ENCODE data around the gene CDSN.
A peak's percentile ranks its signal among the peaks of the same experiment; 100 is the strongest.
"Not testable (repeated sequence)": the region's sequence is repeated elsewhere in the genome, so short reads cannot be mapped to it uniquely, and the experiment has no call there.

The CDSN gene

DNA sequence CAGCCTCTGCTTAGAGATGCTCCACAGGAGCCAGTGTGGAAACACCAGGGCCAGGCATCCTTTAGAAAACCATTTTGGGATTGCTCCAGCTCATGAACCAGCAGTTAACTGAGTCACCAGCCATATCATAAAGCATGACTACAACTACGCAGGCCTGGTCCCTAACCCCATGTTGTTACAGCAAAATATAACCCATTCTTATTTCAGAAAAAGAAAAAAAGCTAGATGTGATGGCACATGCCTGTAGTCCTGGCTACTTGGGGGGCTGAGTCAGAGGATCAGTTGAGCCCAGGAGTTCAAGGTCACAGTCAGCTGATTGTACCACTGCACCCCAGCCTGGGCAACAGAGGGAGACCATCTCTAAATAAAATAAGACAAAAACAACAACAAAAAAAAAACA lies 44.7 kb downstream of the CDSN start:
- TF ChIP-seq, protein P1, sequence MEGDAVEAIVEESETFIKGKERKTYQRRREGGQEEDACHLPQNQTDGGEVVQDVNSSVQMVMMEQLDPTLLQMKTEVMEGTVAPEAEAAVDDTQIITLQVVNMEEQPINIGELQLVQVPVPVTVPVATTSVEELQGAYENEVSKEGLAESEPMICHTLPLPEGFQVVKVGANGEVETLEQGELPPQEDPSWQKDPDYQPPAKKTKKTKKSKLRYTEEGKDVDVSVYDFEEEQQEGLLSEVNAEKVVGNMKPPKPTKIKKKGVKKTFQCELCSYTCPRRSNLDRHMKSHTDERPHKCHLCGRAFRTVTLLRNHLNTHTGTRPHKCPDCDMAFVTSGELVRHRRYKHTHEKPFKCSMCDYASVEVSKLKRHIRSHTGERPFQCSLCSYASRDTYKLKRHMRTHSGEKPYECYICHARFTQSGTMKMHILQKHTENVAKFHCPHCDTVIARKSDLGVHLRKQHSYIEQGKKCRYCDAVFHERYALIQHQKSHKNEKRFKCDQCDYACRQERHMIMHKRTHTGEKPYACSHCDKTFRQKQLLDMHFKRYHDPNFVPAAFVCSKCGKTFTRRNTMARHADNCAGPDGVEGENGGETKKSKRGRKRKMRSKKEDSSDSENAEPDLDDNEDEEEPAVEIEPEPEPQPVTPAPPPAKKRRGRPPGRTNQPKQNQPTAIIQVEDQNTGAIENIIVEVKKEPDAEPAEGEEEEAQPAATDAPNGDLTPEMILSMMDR (IDR thresholded peaks at IDR 0.05; ENCODE audit: insufficient read depth, low read length, poor library complexity, severe bottlenecking) = no peak
- no peaks in the 10 kb centered on the region for H3K27me3 ChIP-seq (replicated peaks; ENCODE audit: control insufficient read depth, insufficient read depth, low read length)
- H3K36me3 ChIP-seq (ENCODE audit: control insufficient read depth, insufficient read depth, low read length) = no peaks in the 10 kb centered on the region
- no peak overlapping the region for H3K4me3 ChIP-seq (replicated peaks; ENCODE audit: low read depth, low read length)
- no peak for DNase-seq (ENCODE audit: extremely low read depth, insufficient read length)

DNA sequence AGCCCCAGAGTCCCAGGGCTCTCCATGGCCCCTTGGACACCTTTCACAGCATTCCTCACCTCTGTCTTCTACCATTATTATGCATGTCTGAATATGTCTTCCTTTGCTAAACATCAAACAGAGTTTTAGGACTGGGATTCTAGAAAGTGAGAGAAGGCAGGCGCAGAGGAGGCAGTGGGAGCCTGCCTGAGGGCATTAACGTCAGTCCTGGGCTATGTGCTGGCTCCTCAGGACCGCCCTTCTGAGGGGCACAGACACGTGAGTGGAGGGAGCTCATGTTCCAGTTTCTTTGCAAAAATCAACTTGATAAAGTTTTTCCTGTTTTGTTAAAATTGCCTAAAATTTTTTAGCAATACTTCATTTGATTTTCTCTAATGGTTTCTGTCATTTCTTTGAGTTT lies 45.8 kb downstream of the CDSN start:
- no peak for DNase-seq (ENCODE audit: extremely low read depth, insufficient read length)
- TF ChIP-seq, protein P1 (IDR thresholded peaks at IDR 0.05; ENCODE audit: insufficient read depth, low read length, poor library complexity, severe bottlenecking) = no peak
- Histone ChIP-seq H3K27me3 (replicated peaks; ENCODE audit: control insufficient read depth, insufficient read depth, low read length) (no peaks in the 10 kb centered on the region), H3K36me3 (ENCODE audit: control insufficient read depth, insufficient read depth, low read length) (no peaks in the 10 kb centered on the region), H3K4me3 (replicated peaks; ENCODE audit: low read depth, low read length) (no peak overlapping the region)

DNA sequence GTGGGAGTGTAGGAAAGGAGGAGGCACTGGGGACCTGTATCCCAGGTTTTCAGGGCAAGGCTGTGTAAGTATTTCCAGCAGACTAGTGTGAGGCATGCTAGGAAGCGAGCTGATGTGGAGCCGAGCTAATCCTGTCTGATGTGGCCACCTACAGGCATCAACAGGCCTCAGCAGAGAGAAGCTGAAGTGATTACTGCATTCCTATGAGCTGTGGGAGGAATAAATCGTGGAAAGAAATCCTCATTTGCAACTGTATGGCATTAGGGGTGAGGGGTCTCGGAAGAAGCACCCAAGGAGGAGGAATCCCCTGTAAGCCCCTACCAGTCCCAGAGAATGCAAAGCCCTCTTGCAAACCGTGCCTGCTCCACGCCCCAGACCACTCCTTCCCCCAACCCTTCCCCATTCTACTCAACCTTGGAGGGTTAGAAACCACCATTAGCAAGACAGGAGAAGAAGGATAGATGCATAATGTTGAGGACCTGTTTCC lies 49.5 kb downstream of the CDSN start:
- Histone ChIP-seq H3K27me3 (replicated peaks; ENCODE audit: control insufficient read depth, insufficient read depth, low read length) (no peaks in the 10 kb centered on the region), H3K36me3 (ENCODE audit: control insufficient read depth, insufficient read depth, low read length) (no peaks in the 10 kb centered on the region), H3K4me3 (replicated peaks; ENCODE audit: low read depth, low read length) (no peak overlapping the region)
- TF ChIP-seq, protein P1 (IDR thresholded peaks at IDR 0.05; ENCODE audit: insufficient read depth, low read length, poor library complexity, severe bottlenecking) = peak; percentile 49
- no peak for DNase-seq (ENCODE audit: extremely low read depth, insufficient read length)

DNA sequence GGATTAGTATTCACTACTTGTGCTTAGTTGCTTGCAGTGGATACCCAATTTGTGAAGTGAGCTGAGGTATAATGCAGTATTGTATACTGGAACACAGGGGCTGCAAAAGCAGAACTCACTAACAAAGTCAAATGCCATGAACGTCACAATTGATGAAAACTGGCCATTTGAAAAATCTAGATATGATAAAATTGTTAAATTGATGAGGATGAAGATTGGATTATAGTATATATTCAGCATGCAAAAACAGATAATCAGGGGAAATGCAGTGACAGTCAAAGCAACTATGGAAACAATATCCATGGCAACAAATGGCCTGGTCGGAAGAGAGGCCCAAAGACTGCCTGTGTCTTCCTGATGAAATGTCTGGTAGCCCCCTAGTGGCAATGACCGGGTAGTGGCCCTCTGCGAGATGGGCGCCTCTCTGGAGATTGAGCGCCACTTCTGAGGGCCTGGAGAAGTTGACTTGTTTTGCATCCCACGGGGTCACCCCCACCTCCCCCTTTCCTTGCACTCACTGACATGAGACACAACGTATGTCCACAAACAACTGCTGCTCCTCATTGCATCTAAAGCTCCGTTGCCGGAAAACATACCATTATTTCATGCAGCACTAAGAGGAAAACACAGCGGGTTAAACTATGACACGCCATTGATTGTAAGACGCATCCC lies 51.4 kb downstream of the CDSN start:
- peak; percentile 59 for DNase-seq (ENCODE audit: extremely low read depth, insufficient read length)
- no peaks in the 10 kb centered on the region for H3K36me3 ChIP-seq (ENCODE audit: control insufficient read depth, insufficient read depth, low read length)
- no peaks in the 10 kb centered on the region for H3K27me3 ChIP-seq (replicated peaks; ENCODE audit: control insufficient read depth, insufficient read depth, low read length)
- H3K4me3 ChIP-seq (replicated peaks; ENCODE audit: low read depth, low read length) = no peak overlapping the region
- TF ChIP-seq, protein P1 (IDR thresholded peaks at IDR 0.05; ENCODE audit: insufficient read depth, low read length, poor library complexity, severe bottlenecking) = peak; percentile 96

DNA sequence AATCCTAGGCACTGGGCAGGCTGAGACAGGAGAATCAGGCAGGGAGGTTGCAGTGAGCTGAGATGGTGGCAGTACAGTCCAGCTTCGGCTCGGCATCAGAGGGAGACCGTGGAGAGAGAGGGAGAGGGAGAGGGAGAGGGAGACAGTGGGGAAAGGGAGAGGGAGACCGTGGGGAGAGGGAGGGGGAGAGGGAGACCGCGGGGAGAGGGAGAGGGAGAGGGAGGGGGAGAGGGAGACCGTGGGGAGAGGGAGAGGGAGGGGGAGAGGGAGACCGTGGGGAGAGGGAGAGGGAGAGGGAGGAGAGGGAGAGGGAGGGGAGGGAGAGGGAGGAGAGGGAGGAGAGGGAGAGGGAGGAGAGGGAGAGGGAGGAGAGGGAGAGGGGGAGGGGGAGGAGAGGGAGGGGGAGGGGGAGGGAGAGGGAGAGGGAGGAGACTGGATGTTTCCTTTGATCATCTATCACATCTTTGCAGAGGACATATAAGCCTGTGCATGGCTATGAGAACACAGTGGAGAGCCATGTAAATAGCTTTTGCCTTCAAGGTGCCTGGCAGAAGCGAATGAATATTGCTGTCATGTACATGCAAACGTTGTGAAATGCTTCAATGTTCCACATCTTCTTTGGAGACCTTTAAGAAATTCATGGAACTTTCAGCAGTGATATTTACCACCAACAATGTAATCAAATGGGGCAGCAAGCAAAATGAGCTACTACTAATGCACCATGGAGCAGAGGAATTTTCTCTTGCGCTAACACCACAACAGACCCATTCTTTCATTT lies 52.2 kb downstream of the CDSN start:
- not testable (repeated sequence) for DNase-seq (ENCODE audit: extremely low read depth, insufficient read length); H3K4me3 ChIP-seq (replicated peaks; ENCODE audit: low read depth, low read length)

DNA sequence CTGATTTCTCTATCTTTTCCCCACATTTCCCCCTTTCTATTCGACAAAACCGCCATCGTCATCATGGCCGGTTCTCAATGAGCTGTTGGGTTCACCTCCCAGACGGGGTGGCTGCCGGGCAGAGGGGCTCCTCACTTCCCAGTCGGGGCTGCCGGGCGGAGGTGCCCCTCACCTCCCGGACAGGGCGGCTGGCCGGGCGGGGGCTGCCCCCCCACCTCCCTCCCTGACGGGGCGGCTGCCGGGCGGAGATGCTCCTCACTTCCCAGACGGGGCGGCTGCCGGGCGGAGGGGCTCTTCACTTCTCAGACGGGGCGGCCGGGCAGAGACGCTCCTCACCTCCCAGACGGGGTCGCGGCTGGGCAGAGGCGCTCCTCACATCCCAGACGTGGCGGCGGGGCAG lies 53.2 kb downstream of the CDSN start:
- H3K27me3 ChIP-seq (replicated peaks; ENCODE audit: control insufficient read depth, insufficient read depth, low read length); H3K4me3 ChIP-seq (replicated peaks; ENCODE audit: low read depth, low read length); H3K36me3 ChIP-seq (ENCODE audit: control insufficient read depth, insufficient read depth, low read length); DNase-seq (ENCODE audit: extremely low read depth, insufficient read length): not testable (repeated sequence)

More for the DNA sequence above, 52.2 kb downstream of the CDSN start:
- H3K27me3 ChIP-seq (replicated peaks; ENCODE audit: control insufficient read depth, insufficient read depth, low read length); H3K36me3 ChIP-seq (ENCODE audit: control insufficient read depth, insufficient read depth, low read length): not testable (repeated sequence)
